Retinal pigment epithelial cell (primary cell): Measurements from ENCODE around the gene STXBP1.

Experiments used
- DNase-seq: peaks from one replicate; pipeline ENCODE4 v3.0.0-alpha.2; 2010; ENCODE audit warnings: low read depth
- H3K4me3 ChIP-seq: 2 replicates; pipeline ENCODE4 v1.5.1; 2011; ENCODE audit warnings: mild to moderate bottlenecking, low read length, control low read depth, moderate library complexity
- CTCF ChIP-seq: conservative IDR thresholded peaks from 2 replicates; pipeline ENCODE4 v1.5.1; 2011; ENCODE audit warnings: low read depth, low read length, control low read depth, inconsistent platforms

STXBP1 gene

GRCh38 chr9:127730262-127730661, 118.2 kb downstream of the STXBP1 start:
- DNase-seq = no peak

GRCh38 chr9:127730799-127731410, 118.8 kb downstream of the STXBP1 start:
- no peak for TF ChIP-seq CTCF
- no peak overlapping the region for H3K4me3 ChIP-seq
- no peak for DNase-seq

More at GRCh38 chr9:127730262-127730661, 118.2 kb downstream of the STXBP1 start:
- no peak overlapping the region for H3K4me3 ChIP-seq
- no peak for TF ChIP-seq CTCF

GRCh38 chr9:127731938-127732337, 119.9 kb downstream of the STXBP1 start:
- no peak for TF ChIP-seq CTCF
- H3K4me3 ChIP-seq = no peak overlapping the region
- no peak for DNase-seq

- no peak for DNase-seq
- no peak for TF ChIP-seq CTCF
- no peak overlapping the region for H3K4me3 ChIP-seq
Observed at GRCh38 chr9:127732444-127732843, 120.4 kb downstream of the STXBP1 start.

GRCh38 chr9:127733614-127734013, 121.5 kb downstream of the STXBP1 start:
- no peak for TF ChIP-seq CTCF
- DNase-seq = no peak
- H3K4me3 ChIP-seq = no peak overlapping the region

GRCh38 chr9:127734247-127734746, 122.2 kb downstream of the STXBP1 start:
- H3K4me3 ChIP-seq = peak overlapping the region; percentile 70
- no peak for TF ChIP-seq CTCF
- DNase-seq = no peak
